ENCODE results near the gene WDR18.

Gene WDR18

GRCh38 chr19:991932-992669, 8.0 kb downstream of the WDR18 start:
- no peak for DNase-seq (ENCODE audit: low spot score)

DNA sequence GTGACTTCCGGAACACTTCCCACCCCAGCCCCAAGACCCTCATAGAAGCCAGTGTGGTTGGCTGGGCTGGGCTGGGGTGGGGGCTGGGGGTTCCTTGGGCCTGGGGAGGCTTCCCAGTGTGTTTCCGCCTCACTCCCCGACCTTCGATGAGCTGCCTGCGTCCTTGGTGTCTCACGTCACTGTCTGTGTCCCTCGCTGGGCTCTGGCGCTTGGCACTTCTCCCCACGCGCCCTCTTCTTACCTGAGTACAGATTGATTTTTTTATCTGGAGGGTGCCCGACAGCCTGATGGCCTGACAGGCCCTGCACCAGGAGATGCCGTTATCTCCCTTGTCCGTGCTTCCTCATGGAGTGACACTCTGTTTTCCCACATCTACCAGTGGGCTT, 8.5 kb downstream of the WDR18 start:
- no peak for DNase-seq (ENCODE audit: low spot score)

DNA sequence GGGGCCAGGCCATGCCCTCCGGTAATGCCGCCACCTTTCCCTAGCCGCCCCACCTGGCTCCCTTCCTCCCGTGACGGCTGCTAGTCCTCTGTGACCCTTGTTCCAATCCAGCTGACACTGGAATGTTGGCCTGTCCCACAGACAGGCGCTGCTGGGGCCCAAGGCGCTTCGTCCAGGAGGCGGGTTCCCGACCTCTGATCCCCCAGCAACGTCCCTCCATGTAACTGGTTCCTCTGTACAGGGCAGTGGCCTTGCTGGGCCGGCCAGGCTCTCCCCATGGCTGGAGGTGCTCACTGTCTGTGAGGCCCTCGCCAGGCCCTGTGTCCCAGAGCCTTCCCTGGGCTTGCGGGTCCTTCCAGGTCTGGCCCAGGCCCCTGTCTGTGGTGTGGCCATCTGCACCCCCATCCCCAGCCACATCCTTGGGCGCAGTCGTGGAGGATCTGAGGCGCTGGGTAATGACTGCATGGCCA, 9.3 kb downstream of the WDR18 start:
- DNase-seq (ENCODE audit: low spot score), result no peak

DNA sequence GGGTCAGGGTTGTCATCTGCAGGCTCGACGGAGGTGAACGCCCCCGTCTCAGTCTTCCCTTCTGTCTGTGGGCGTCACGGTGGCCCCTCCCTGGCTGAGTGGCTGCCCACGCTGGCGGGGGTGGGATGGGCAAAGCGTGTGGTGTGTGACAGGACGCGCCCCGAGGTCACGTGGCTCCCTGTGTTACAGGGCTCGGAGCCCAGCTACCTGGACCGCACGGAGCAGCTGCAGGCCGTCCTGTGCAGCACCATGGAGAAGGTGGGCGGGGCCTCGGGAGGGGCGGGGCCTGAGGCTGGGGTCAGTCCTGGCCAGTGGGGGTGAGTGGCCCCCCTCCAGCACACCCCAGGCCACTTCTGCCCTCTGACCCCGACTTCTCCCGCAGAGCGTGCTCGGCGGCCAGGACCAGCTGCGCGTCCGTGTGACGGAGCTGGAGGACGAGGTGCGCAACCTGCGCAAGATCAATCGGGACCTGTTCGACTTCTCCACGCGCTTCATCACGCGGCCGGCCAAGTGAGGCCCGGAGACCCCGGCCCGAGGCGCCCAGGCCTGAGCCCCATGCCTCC, 9.8 kb downstream of the WDR18 start:
- no peak for DNase-seq (ENCODE audit: low spot score)

GRCh38 chr19:994516-994915, 10.4 kb downstream of the WDR18 start:
- no peak for DNase-seq (ENCODE audit: low spot score)

DNA sequence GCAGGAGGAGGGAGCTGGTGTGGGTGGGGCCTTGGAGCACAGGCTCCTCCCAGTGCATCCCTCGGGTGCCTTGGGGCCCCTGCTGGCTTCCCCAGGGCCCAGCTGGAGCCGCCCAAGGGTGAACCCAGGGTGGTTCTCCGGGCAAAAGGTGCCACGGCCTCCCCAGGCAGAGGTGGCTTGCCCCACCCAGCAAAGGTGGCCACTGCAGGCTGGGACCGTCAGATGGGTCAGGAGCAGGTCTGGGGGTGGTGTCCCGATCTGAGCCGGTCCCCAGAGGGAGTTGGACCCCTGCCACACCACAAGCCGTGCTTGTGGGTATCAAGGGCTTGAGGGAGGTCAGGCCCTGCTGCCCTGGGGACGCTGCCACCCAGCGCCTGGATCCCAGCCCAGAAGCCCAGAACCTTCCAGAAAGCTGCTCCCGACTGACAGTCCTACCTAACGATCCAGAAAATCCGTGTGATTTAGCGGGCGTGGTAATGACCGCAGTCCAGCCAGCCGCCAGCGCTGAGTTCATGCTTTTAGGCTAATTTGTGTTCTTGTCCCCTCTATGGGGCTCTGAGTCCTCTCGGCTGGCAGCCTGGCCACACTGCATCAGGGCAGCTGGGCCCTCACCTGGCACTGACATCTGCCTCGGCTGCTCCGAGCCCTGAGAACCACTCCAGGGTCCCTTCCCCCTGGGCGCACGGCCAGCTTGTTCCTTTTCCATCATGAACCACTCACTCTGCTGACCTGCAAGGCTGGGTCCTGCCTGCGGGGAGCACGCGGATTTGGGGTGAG, 11.1 kb downstream of the WDR18 start:
- no peak for DNase-seq (ENCODE audit: low spot score)

GRCh38 chr19:996051-996838, 12.1 kb downstream of the WDR18 start:
- DNase-seq (ENCODE audit: low spot score), result no peak

- DNase-seq (ENCODE audit: low spot score), result no peak
Measured at GRCh38 chr19:998064-998463, 13.9 kb downstream of the WDR18 start.

- no peak for DNase-seq (ENCODE audit: low spot score)
Measured at GRCh38 chr19:999379-999719, 15.2 kb downstream of the WDR18 start.

GRCh38 chr19:1000095-1000494, 15.9 kb downstream of the WDR18 start, which contains the start of gene GRIN3B:
Gene GRIN3B (plus strand): TSS chr19:1000419. CDS start chr19:1000438, 19 bp downstream.
- no peak for DNase-seq (ENCODE audit: low spot score)

GRCh38 chr19:1000591-1001537, 16.7 kb downstream of the WDR18 start:
- DNase-seq (ENCODE audit: low spot score), result no peak

DNA sequence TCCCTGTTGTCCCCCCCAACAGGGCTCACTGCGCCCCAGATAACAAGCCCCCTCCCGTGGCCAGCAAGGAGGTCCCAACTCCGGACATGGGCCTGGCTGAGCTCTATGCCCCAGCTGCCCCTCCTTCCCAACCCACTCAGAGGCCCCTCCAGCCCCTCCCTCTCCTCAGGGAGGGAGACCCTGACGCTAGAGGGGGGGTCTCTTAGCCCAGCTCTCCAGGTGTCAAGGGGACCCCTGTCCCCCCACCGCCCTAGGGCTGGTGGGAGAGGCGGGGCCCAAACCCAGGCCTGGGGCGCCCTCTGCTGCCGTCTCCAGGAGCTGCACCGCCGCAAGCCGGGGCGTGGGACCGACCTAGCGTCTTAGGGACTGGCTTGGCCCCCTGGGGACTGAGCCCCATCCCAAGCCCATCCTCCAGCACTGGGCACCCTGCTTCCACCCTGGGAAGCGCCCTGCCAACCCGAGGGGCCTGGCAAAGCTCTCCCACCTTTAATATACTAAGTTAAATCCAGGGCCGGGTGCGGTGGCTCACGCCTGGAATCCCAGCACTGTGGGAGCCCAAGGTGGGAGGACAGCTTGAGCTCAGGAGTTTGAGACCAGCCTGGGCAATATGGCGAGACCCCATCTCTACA, 17.5 kb downstream of the WDR18 start:
- no peak for DNase-seq (ENCODE audit: low spot score)

DNA sequence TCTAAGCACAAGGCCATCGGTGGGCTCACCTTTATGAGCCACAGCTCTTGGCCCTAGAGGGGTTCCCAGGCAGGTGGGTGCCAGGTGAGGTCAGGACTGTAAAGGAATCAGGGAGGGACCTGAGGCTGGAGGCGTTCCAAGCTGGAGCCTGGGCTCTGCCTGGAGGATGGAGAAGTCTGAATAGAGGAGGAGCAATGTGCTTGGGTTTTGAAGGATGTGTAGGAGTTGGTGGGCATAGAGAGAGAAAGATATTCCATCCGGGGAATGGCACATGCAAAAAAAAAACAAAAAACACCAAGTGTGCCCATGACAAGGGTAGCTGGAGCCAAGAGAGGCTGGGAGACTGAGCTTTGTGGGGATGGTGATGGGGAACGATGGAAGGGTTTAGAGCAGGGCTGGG, 18.5 kb downstream of the WDR18 start:
- no peak for DNase-seq (ENCODE audit: low spot score)

- no peak for DNase-seq (ENCODE audit: low spot score)
Measured at GRCh38 chr19:1003283-1003682, 19.1 kb downstream of the WDR18 start.

DNA sequence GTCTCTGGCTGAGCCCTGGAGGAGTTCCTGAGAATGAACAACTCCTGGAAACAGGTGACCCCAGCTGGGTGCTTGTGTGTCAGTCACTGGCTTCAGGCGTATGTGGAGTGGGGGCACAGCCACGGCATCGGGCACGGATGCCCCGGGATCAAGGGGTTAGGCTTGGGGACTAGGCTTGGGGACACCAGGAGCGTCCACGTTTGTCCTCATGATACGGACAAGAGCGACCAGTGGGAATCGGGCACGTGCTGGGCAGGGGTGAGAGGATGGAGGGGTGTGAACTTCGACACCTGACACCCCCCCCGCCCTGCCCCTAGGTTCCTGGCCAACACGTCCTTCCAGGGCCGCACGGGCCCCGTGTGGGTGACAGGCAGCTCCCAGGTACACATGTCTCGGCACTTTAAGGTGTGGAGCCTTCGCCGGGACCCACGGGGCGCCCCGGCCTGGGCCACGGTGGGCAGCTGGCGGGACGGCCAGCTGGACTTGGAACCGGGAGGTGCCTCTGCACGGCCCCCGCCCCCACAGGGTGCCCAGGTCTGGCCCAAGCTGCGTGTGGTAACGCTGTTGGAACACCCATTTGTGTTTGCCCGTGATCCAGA, 20.2 kb downstream of the WDR18 start:
- no peak for DNase-seq (ENCODE audit: low spot score)

- DNase-seq (ENCODE audit: low spot score), result no peak
Measured at GRCh38 chr19:1004803-1005664, 20.9 kb downstream of the WDR18 start.

DNA sequence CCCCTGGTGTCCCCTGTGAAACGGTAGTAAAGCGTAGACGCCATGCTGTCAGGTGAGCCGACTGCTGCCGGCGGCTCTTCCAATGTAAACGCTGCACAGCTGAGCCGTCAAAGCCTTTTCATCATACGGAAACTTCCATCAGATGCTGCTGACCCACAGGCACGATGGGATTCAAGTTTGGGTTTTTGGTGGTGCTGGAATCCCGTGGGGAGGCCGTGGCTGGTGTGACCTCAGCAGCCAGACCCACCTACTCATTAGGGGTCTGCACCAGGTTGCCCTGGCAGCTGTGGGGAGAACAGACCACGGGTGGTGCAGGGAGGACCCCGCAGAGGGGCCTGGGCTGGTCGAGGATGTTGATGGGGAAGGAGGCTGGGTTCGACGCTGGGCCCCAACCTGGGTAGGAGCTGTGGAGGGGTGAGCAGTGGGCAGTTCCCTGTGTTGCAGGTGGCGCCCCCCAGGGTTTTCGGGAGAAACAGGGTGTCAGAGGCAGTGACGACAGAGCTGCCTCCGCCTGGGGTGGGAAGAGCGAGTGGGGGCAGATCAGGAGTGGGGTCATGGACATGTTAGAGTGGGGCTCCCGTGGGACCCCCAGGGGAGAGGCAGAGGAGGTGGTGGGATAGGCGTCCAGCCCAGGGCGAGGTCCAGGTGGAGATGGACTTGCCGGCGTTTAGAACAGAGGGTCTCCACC, 22.7 kb downstream of the WDR18 start:
- no peak for DNase-seq (ENCODE audit: low spot score)

- no peak for DNase-seq (ENCODE audit: low spot score)
Measured at GRCh38 chr19:1007399-1008251, 23.5 kb downstream of the WDR18 start.
